Adipocyte (in vitro differentiated cells): ENCODE data around the gene MAD1L1.

Experiments used
- DNase-seq: peaks from one replicate; pipeline ENCODE4 v3.0.0-alpha.2; 2015; ENCODE audit warnings: low read depth
- H3K27me3 ChIP-seq: replicated peaks from 2 replicates; pipeline ENCODE4 v1.7.0; 2013; ENCODE audit warnings: mild to moderate bottlenecking, low read length, moderate library complexity; ENCODE audit not compliant: control insufficient read depth, insufficient read depth
- H3K36me3 ChIP-seq: 2 replicates; pipeline ENCODE4 v1.7.0; 2013; ENCODE audit warnings: low read length, mild to moderate bottlenecking, moderate library complexity; ENCODE audit not compliant: control insufficient read depth, insufficient read depth, severe bottlenecking
- H3K4me1 ChIP-seq: 2 replicates; pipeline ENCODE4 v1.7.0; 2013; ENCODE audit warnings: mild to moderate bottlenecking, low read length, moderate library complexity; ENCODE audit not compliant: control insufficient read depth, insufficient read depth
- H3K4me3 ChIP-seq: 2 replicates; pipeline ENCODE4 v1.7.0; 2013; ENCODE audit warnings: mild to moderate bottlenecking, low read length, moderate library complexity
- H3K9ac ChIP-seq: 2 replicates; pipeline ENCODE4 v1.7.0; 2013; ENCODE audit warnings: mild to moderate bottlenecking, low read length, moderate library complexity
- H3K9me3 ChIP-seq: 2 replicates; pipeline ENCODE4 v1.7.0; 2013; ENCODE audit warnings: mild to moderate bottlenecking, low read length, moderate library complexity; ENCODE audit not compliant: control insufficient read depth

MAD1L1 gene

GRCh38 chr7:2046581-2047565 is 185.9 kb downstream of the MAD1L1 start:
- Histone ChIP-seq H3K4me1 (no peaks in the 10 kb centered on the region), H3K4me3 (no peak overlapping the region), H3K36me3 (no peaks in the 10 kb centered on the region), H3K9ac (no peak overlapping the region), H3K27me3 (no peaks in the 10 kb centered on the region), H3K9me3 (no peaks in the 10 kb centered on the region)
- no peak for DNase-seq

- no peaks in the 10 kb centered on the region for H3K36me3 ChIP-seq
- H3K27me3 ChIP-seq, result no peaks in the 10 kb centered on the region
- H3K4me3 ChIP-seq, result no peak overlapping the region
- no peaks in the 10 kb centered on the region for H3K4me1 ChIP-seq
- H3K9me3 ChIP-seq, result no peaks in the 10 kb centered on the region
- H3K9ac ChIP-seq, result no peak overlapping the region
- DNase-seq, result no peak
Measured at GRCh38 chr7:2045559-2046405, 187.0 kb downstream of the MAD1L1 start.

GRCh38 chr7:2044883-2045471 is 187.8 kb downstream of the MAD1L1 start:
- DNase-seq, result no peak
- Histone ChIP-seq H3K9me3 (no peaks in the 10 kb centered on the region), H3K36me3 (no peaks in the 10 kb centered on the region), H3K4me3 (no peak overlapping the region), H3K9ac (no peak overlapping the region), H3K27me3 (no peaks in the 10 kb centered on the region), H3K4me1 (no peaks in the 10 kb centered on the region)

GRCh38 chr7:2044311-2044882 is 188.3 kb downstream of the MAD1L1 start:
- H3K4me1 ChIP-seq, result no peaks in the 10 kb centered on the region
- no peak overlapping the region for H3K9ac ChIP-seq
- DNase-seq, result no peak
- no peak overlapping the region for H3K4me3 ChIP-seq
- H3K9me3 ChIP-seq, result no peaks in the 10 kb centered on the region
- no peaks in the 10 kb centered on the region for H3K27me3 ChIP-seq
- no peaks in the 10 kb centered on the region for H3K36me3 ChIP-seq

- peaks cover 5% of the 10 kb centered on the region for H3K4me1 ChIP-seq
- DNase-seq, result no peak
- H3K36me3 ChIP-seq, result no peaks in the 10 kb centered on the region
- no peak overlapping the region for H3K9ac ChIP-seq
- H3K9me3 ChIP-seq, result no peaks in the 10 kb centered on the region
- no peaks in the 10 kb centered on the region for H3K27me3 ChIP-seq
- no peak overlapping the region for H3K4me3 ChIP-seq
Measured at GRCh38 chr7:2043316-2044039, 189.3 kb downstream of the MAD1L1 start.

- DNase-seq, result no peak
- Histone ChIP-seq H3K27me3 (no peaks in the 10 kb centered on the region), H3K4me3 (no peak overlapping the region), H3K9me3 (no peaks in the 10 kb centered on the region), H3K36me3 (no peaks in the 10 kb centered on the region), H3K4me1 (peaks cover 11% of the 10 kb centered on the region), H3K9ac (no peak overlapping the region)
Measured at GRCh38 chr7:2042650-2043049, 190.1 kb downstream of the MAD1L1 start.

- no peak for DNase-seq
- peaks cover 20% of the 10 kb centered on the region for H3K4me1 ChIP-seq
- H3K4me3 ChIP-seq, result no peak overlapping the region
- H3K27me3 ChIP-seq, result no peaks in the 10 kb centered on the region
- H3K9ac ChIP-seq, result no peak overlapping the region
- H3K36me3 ChIP-seq, result no peaks in the 10 kb centered on the region
- H3K9me3 ChIP-seq, result no peaks in the 10 kb centered on the region
Measured at GRCh38 chr7:2041496-2042367, 191.0 kb downstream of the MAD1L1 start.

GRCh38 chr7:2040893-2041270 is 191.9 kb downstream of the MAD1L1 start:
- Histone ChIP-seq H3K9ac (no peak overlapping the region), H3K36me3 (no peaks in the 10 kb centered on the region), H3K9me3 (no peaks in the 10 kb centered on the region), H3K4me3 (no peak overlapping the region), H3K4me1 (peaks cover 20% of the 10 kb centered on the region), H3K27me3 (no peaks in the 10 kb centered on the region)
- DNase-seq, result no peak

- Histone ChIP-seq H3K9ac (no peak overlapping the region), H3K4me3 (no peak overlapping the region), H3K36me3 (no peaks in the 10 kb centered on the region)
Measured at GRCh38 chr7:2040201-2040892, 192.4 kb downstream of the MAD1L1 start.

More at GRCh38 chr7:2040201-2040892, 192.4 kb downstream of the MAD1L1 start:
- DNase-seq, result no peak
- Histone ChIP-seq H3K4me1 (peaks cover 20% of the 10 kb centered on the region), H3K9me3 (no peaks in the 10 kb centered on the region), H3K27me3 (no peaks in the 10 kb centered on the region)
